Spleen (tissue), 7 donors: ENCODE measurements around the gene KL.

Source experiments
- POLR2A ChIP-seq, 3 donors: fragments of 450-650 bp; IDR thresholded peaks; one replicate each; pipeline ENCODE4 v1.5.1; 2017; ENCODE audit warnings: antibody characterized with exemption in 3 of 3, mild to moderate bottlenecking in 1 of 3
- POLR2AphosphoS5 ChIP-seq, 3 donors: sonication (generic); formaldehyde crosslinking; IDR thresholded peaks; one replicate each; pipeline ENCODE4 v1.5.1; 2017; ENCODE audit warnings: antibody characterized with exemption in 3 of 3
- TF ChIP-seq, protein P1 (sequence below), 11 experiments: fragments of 200-600 bp in 7 of 11; fragments of 450-650 bp in 4 of 11; sonication (generic) in 4 of 11; IDR thresholded peaks in 8 of 11; conservative IDR thresholded peaks in 3 of 11; 1 replicate in 7 of 11; 2 replicates in 4 of 11; pipeline versions ENCODE4 v1.4.0 to v1.8.0; 2016 to 2021; ENCODE audit warnings: antibody characterized with exemption in 11 of 11, inconsistent platforms in 4 of 11, mild to moderate bottlenecking in 1 of 11
- donor health status: DM: no; HTN: no; CAD: no; lungs with moderate emphysema.
- donor health status: DM: no; HTN: no; CAD: no.
- donor health status: DM: no; HTN: no; CAD: no.

DNA sequence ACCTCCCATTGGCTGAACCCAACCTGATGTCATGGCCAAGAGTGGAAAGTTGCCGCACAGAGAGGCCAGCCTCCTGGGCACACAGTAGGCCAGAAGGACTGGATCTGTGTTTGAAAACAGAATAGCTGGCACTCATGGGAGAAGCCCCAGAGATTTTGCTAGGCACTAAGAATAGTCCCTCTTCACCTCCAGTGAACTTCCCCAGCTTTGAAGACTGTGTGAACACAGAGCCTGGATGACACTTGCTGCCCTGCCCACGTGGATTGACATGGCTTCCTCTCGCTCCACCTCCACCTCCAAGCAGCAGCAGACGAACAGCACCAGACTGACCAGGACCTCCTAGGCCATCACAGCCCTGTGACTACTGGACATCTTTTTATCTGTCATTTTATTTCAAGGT lies 37.9 kb upstream of the KL start:
- TF ChIP-seq, protein P1, sequence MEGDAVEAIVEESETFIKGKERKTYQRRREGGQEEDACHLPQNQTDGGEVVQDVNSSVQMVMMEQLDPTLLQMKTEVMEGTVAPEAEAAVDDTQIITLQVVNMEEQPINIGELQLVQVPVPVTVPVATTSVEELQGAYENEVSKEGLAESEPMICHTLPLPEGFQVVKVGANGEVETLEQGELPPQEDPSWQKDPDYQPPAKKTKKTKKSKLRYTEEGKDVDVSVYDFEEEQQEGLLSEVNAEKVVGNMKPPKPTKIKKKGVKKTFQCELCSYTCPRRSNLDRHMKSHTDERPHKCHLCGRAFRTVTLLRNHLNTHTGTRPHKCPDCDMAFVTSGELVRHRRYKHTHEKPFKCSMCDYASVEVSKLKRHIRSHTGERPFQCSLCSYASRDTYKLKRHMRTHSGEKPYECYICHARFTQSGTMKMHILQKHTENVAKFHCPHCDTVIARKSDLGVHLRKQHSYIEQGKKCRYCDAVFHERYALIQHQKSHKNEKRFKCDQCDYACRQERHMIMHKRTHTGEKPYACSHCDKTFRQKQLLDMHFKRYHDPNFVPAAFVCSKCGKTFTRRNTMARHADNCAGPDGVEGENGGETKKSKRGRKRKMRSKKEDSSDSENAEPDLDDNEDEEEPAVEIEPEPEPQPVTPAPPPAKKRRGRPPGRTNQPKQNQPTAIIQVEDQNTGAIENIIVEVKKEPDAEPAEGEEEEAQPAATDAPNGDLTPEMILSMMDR (IDR thresholded peaks at IDR 0.05 in 8 of 11, conservative IDR thresholded peaks at IDR 0.05 in 3 of 11), result no peak
- TF ChIP-seq POLR2AphosphoS5 (IDR thresholded peaks at IDR 0.05) (no peak), POLR2A (IDR thresholded peaks at IDR 0.05) (no peak)
